ENCODE results near the gene C17orf113.

Gene C17orf113

GRCh38 chr17:42050393-42051012 is at the start of gene C17orf113:
Gene C17orf113, minus strand, starts transcription at chr17:42050601. Its CDS starts 7,225 bp downstream, at chr17:42043376.
- ATAC-seq (ENCODE audit: insufficient read depth, low read depth) (no peak), DNase-seq (no peak)
- H3K27ac ChIP-seq (ENCODE audit: low read length) = no peak within 1 kb of the TSS
- H3K9ac ChIP-seq (ENCODE audit: low read depth, low read length) = no peak within 1 kb of the TSS
- peaks cover 7% of the 10 kb centered on the region; the same call in 1 of the 2 replicates for H4K20me1 ChIP-seq (ENCODE audit: insufficient read depth, low read length)
- no peaks in the 10 kb centered on the region for H3K36me3 ChIP-seq (ENCODE audit: insufficient read depth, low read length)
- no peak for TF ChIP-seq EZH2 (IDR thresholded peaks at IDR 0.05; ENCODE audit: borderline replicate concordance, low read depth, low read length, severe bottlenecking)
- TF ChIP-seq CTCF (IDR thresholded peaks at IDR 0.05; ENCODE audit: borderline replicate concordance, extremely low read depth, low read length, poor library complexity, severe bottlenecking) = no peak
- no peaks in the 10 kb centered on the region for H3K9me3 ChIP-seq (ENCODE audit: insufficient read depth, low read length, severe bottlenecking)
- H3K27me3 ChIP-seq (ENCODE audit: insufficient read depth, low read length, poor library complexity) = peaks cover 24% of the 10 kb centered on the region
- no peak within 1 kb of the TSS for H3K4me3 ChIP-seq (ENCODE audit: low read depth in 1 of 2, low read length in 2 of 2)
- H2AFZ ChIP-seq (ENCODE audit: low read depth, low read length) = no peak within 1 kb of the TSS
- H3K79me2 ChIP-seq (ENCODE audit: insufficient read depth, low read length) = no peaks in the 10 kb centered on the region
- no peak within 1 kb of the TSS for H3K4me2 ChIP-seq (ENCODE audit: insufficient read depth, low read length)
- no peaks in the 10 kb centered on the region for H3K4me1 ChIP-seq (ENCODE audit: insufficient read depth, low read length)

- no peak for TF ChIP-seq EZH2 (IDR thresholded peaks at IDR 0.05; ENCODE audit: borderline replicate concordance, low read depth, low read length, severe bottlenecking)
- TF ChIP-seq CTCF (IDR thresholded peaks at IDR 0.05; ENCODE audit: borderline replicate concordance, extremely low read depth, low read length, poor library complexity, severe bottlenecking) = no peak
- no peaks in the 10 kb centered on the region for H3K79me2 ChIP-seq (ENCODE audit: insufficient read depth, low read length)
- no peaks in the 10 kb centered on the region for H3K4me1 ChIP-seq (ENCODE audit: insufficient read depth, low read length)
- H3K9ac ChIP-seq (ENCODE audit: low read depth, low read length) = no peak overlapping the region
- no peak overlapping the region for H3K4me3 ChIP-seq (ENCODE audit: low read depth in 1 of 2, low read length in 2 of 2)
- H2AFZ ChIP-seq (ENCODE audit: low read depth, low read length) = no peak overlapping the region
- no peaks in the 10 kb centered on the region for H3K36me3 ChIP-seq (ENCODE audit: insufficient read depth, low read length)
- H3K27ac ChIP-seq (ENCODE audit: low read length) = no peak overlapping the region
- ATAC-seq (ENCODE audit: insufficient read depth, low read depth) (no peak), DNase-seq (no peak)
- no peak overlapping the region for H3K4me2 ChIP-seq (ENCODE audit: insufficient read depth, low read length)
- no peaks in the 10 kb centered on the region for H3K9me3 ChIP-seq (ENCODE audit: insufficient read depth, low read length, severe bottlenecking)
- no peaks in the 10 kb centered on the region for H4K20me1 ChIP-seq (ENCODE audit: insufficient read depth, low read length)
- H3K27me3 ChIP-seq (ENCODE audit: insufficient read depth, low read length, poor library complexity) = no peaks in the 10 kb centered on the region
Measured at GRCh38 chr17:42098730-42099399, 48.5 kb upstream of the C17orf113 start.

GRCh38 chr17:42097691-42098631 is 47.6 kb upstream of the C17orf113 start, which contains the start of gene ZNF385C:
Gene ZNF385C, minus strand, starts transcription at chr17:42098473. Its CDS starts 35,417 bp downstream, at chr17:42063056.
- H3K4me3 ChIP-seq (ENCODE audit: low read depth in 1 of 2, low read length in 2 of 2) = no peak within 1 kb of the TSS
- H3K4me2 ChIP-seq (ENCODE audit: insufficient read depth, low read length) = no peak within 1 kb of the TSS
- DNase-seq = no peak
- no peak within 1 kb of the TSS for H3K9ac ChIP-seq (ENCODE audit: low read depth, low read length)
- no peaks in the 10 kb centered on the region for H3K36me3 ChIP-seq (ENCODE audit: insufficient read depth, low read length)
- no peaks in the 10 kb centered on the region for H3K4me1 ChIP-seq (ENCODE audit: insufficient read depth, low read length)
- H3K27ac ChIP-seq (ENCODE audit: low read length) = no peak within 1 kb of the TSS
- H3K27me3 ChIP-seq (ENCODE audit: insufficient read depth, low read length, poor library complexity) = no peaks in the 10 kb centered on the region
- TF ChIP-seq EZH2 (IDR thresholded peaks at IDR 0.05; ENCODE audit: borderline replicate concordance, low read depth, low read length, severe bottlenecking) (no peak), CTCF (IDR thresholded peaks at IDR 0.05; ENCODE audit: borderline replicate concordance, extremely low read depth, low read length, poor library complexity, severe bottlenecking) (no peak)
- no peaks in the 10 kb centered on the region for H4K20me1 ChIP-seq (ENCODE audit: insufficient read depth, low read length)
- H2AFZ ChIP-seq (ENCODE audit: low read depth, low read length) = no peak within 1 kb of the TSS
- no peak for ATAC-seq (ENCODE audit: insufficient read depth, low read depth)
- no peaks in the 10 kb centered on the region for H3K9me3 ChIP-seq (ENCODE audit: insufficient read depth, low read length, severe bottlenecking)
- no peaks in the 10 kb centered on the region for H3K79me2 ChIP-seq (ENCODE audit: insufficient read depth, low read length)
